H1 (cell line): ENCODE measurements around the gene SYNDIG1. TPM values are rescaled to one million over a fixed set of nuclear protein-coding genes. Genes with fewer than 3 reads are reported as not detected.

ENCODE experiments used
- CTCF ChIA-PET: fragments of 300-600 bp; sonication (Branson Sonifier 250); formaldehyde crosslinking; loops from one replicate; lab custom pipeline; 2021; ENCODE audit not compliant: partially characterized antibody; lab: Charles Lee
- POLR2A ChIA-PET: fragments of 300-600 bp; sonication (Branson Sonifier 250); formaldehyde crosslinking; loops from one replicate; lab custom pipeline; 2021; ENCODE audit warnings: inconsistent platforms; ENCODE audit not compliant: partially characterized antibody; lab: Charles Lee
- DNase-seq, 2 experiments: peaks; one replicate each; pipeline versions ENCODE4 v3.0.0 to v3.0.0-alpha.2; 2010 to 2022; ENCODE audit warnings: low spot score in 2 of 2, low read depth in 1 of 2, mixed read lengths in 1 of 2
- FAIRE-seq: peaks from 2 replicates; lab custom pipeline; 2011; peaks lifted over from hg19 to GRCh38; lab: Jason Lieb, UNC
- H2AFZ ChIP-seq: 2 replicates; pipeline ENCODE4 v1.8.1; 2012; ENCODE audit warnings: low read length, inconsistent platforms
- H2AK5ac ChIP-seq: 2 replicates; pipeline ENCODE4 v1.6.1; 2013; ENCODE audit warnings: low read depth, low read length
- H2BK120ac ChIP-seq: replicated peaks from 2 replicates; pipeline ENCODE3; 2013; ENCODE audit warnings: low read depth, low read length, inconsistent platforms
- H2BK12ac ChIP-seq: 2 replicates; pipeline ENCODE4 v1.6.1; 2013; ENCODE audit warnings: low read depth, low read length
- H2BK15ac ChIP-seq: 2 replicates; pipeline ENCODE4 v1.6.1; 2013; ENCODE audit warnings: low read length
- H2BK20ac ChIP-seq: 2 replicates; pipeline ENCODE4 v1.6.1; 2013; ENCODE audit warnings: low read length
- H2BK5ac ChIP-seq: 2 replicates; pipeline ENCODE4 v1.6.1; 2013; ENCODE audit warnings: low read depth, low read length
- H3K14ac ChIP-seq: 2 replicates; pipeline ENCODE4 v1.6.1; 2013; ENCODE audit warnings: inconsistent platforms; ENCODE audit not compliant: insufficient read length
- H3K18ac ChIP-seq: 2 replicates; pipeline ENCODE4 v1.6.1; 2013; ENCODE audit warnings: low read length; ENCODE audit errors: extremely low read depth
- H3K23ac ChIP-seq: 2 replicates; pipeline ENCODE4 v1.6.1; 2013; ENCODE audit warnings: inconsistent platforms; ENCODE audit not compliant: insufficient read length
- H3K23me2 ChIP-seq: 2 replicates; pipeline ENCODE4 v1.6.1; 2013; ENCODE audit warnings: low read depth, low read length
- H3K27ac ChIP-seq: 2 replicates; pipeline ENCODE4 v1.6.1; 2011; ENCODE audit warnings: low read depth, low read length, inconsistent platforms
- H3K27me3 ChIP-seq, 4 experiments: replicated peaks in 1 of 4; 1 replicate in 1 of 4; 2 replicates in 3 of 4; pipeline versions ENCODE4 v1.6.1 to v1.8.1; 2011 to 2013; ENCODE audit warnings: low read length in 3 of 4, mild to moderate bottlenecking in 3 of 4, inconsistent platforms in 2 of 4, mixed read lengths in 2 of 4, moderate library complexity in 1 of 4; ENCODE audit not compliant: control insufficient read depth in 3 of 4, insufficient read depth in 3 of 4; ENCODE audit errors: extremely low read depth in 1 of 4
- H3K36me3 ChIP-seq, 4 experiments: 2 replicates each; pipeline versions ENCODE4 v1.6.1 to v1.8.1; 2011 to 2013; ENCODE audit warnings: mild to moderate bottlenecking in 4 of 4, low read length in 3 of 4, moderate library complexity in 2 of 4, control low read depth in 1 of 4, inconsistent platforms in 1 of 4; ENCODE audit not compliant: insufficient read depth in 4 of 4, control insufficient read depth in 2 of 4
- H3K4ac ChIP-seq: replicated peaks from 2 replicates; pipeline ENCODE3; 2013; ENCODE audit warnings: low read length, low read depth, mixed read lengths, inconsistent platforms; ENCODE audit not compliant: insufficient read length
- H3K4me1 ChIP-seq, 4 experiments: replicated peaks in 1 of 4; 1 replicate in 1 of 4; 2 replicates in 3 of 4; pipeline versions ENCODE4 v1.6.1 to v1.8.1; 2011 to 2013; ENCODE audit warnings: low read length in 3 of 4, inconsistent platforms in 2 of 4, mixed read lengths in 1 of 4; ENCODE audit not compliant: insufficient read depth in 4 of 4, control insufficient read depth in 3 of 4
- H3K4me2 ChIP-seq, 2 experiments: 2 replicates each; pipeline versions ENCODE4 v1.6.1 to v1.8.1; 2011 to 2013; ENCODE audit warnings: low read depth in 2 of 2, low read length in 2 of 2, control low read depth in 1 of 2, inconsistent platforms in 1 of 2, mild to moderate bottlenecking in 1 of 2; ENCODE audit not compliant: insufficient read depth in 1 of 2
- H3K4me3 ChIP-seq, 4 experiments: fragments of 200-600, 300-600 bp in 1 of 4; sonication (generic), shearing (Covaris generic), sonication (Bioruptor Twin) in 1 of 4; 2 replicates each; pipeline versions ENCODE4 v1.5.1 to v1.8.1; 2011 to 2016; ENCODE audit warnings: low read length in 4 of 4, low read depth in 3 of 4, control low read depth in 2 of 4, inconsistent platforms in 2 of 4, mild to moderate bottlenecking in 2 of 4, mixed read lengths in 1 of 4, moderate library complexity in 1 of 4; ENCODE audit not compliant: insufficient read depth in 2 of 4; ENCODE audit errors: extremely low read depth in 1 of 4
- H3K56ac ChIP-seq: replicated peaks from 2 replicates; pipeline ENCODE3; 2013; ENCODE audit warnings: low read depth, mild to moderate bottlenecking, mixed read lengths, low read length, inconsistent platforms; ENCODE audit not compliant: insufficient read length
- H3K79me1 ChIP-seq: 2 replicates; pipeline ENCODE4 v1.6.1; 2013; ENCODE audit warnings: low read depth, low read length, control low read depth
- H3K79me2 ChIP-seq, 2 experiments: 2 replicates each; pipeline versions ENCODE4 v1.6.1 to v1.8.1; 2012 to 2013; ENCODE audit warnings: low read length in 2 of 2, mild to moderate bottlenecking in 2 of 2, inconsistent platforms in 1 of 2; ENCODE audit not compliant: insufficient read depth in 2 of 2, control insufficient read depth in 1 of 2
- H3K9ac ChIP-seq, 4 experiments: replicated peaks in 1 of 4; 1 replicate in 1 of 4; 2 replicates in 3 of 4; pipeline versions ENCODE4 v1.6.1 to v1.8.1; 2011 to 2013; ENCODE audit warnings: low read depth in 3 of 4, low read length in 3 of 4, control low read depth in 2 of 4, mild to moderate bottlenecking in 2 of 4, moderate library complexity in 2 of 4, inconsistent platforms in 1 of 4; ENCODE audit errors: extremely low read depth in 1 of 4
- H3K9me3 ChIP-seq, 2 experiments: 2 replicates each; pipeline versions ENCODE4 v1.6.1 to v1.8.1; 2012 to 2013; ENCODE audit warnings: mild to moderate bottlenecking in 2 of 2, moderate library complexity in 2 of 2, control low read depth in 1 of 2, inconsistent platforms in 1 of 2, low read depth in 1 of 2, low read length in 1 of 2, mixed read lengths in 1 of 2; ENCODE audit not compliant: insufficient read depth in 2 of 2
- H4K20me1 ChIP-seq, 2 experiments: replicated peaks in 1 of 2; 2 replicates each; pipeline versions ENCODE3 to v1.8.1; 2011 to 2013; ENCODE audit warnings: inconsistent platforms in 2 of 2, low read length in 2 of 2, mild to moderate bottlenecking in 1 of 2; ENCODE audit not compliant: insufficient read depth in 2 of 2, control insufficient read depth in 1 of 2
- H4K5ac ChIP-seq: 2 replicates; pipeline ENCODE4 v1.6.1; 2013; ENCODE audit warnings: low read length, low read depth, mixed read lengths, inconsistent platforms; ENCODE audit not compliant: insufficient read length
- H4K8ac ChIP-seq: 2 replicates; pipeline ENCODE4 v1.8.0; 2013; ENCODE audit warnings: mild to moderate bottlenecking, moderate library complexity, low read length, inconsistent platforms; ENCODE audit not compliant: insufficient read depth; ENCODE audit errors: extremely low read depth
- H4K91ac ChIP-seq: replicated peaks from 2 replicates; pipeline ENCODE3; 2013; ENCODE audit warnings: low read length, mixed read lengths, inconsistent platforms; ENCODE audit not compliant: insufficient read length
- GABPA ChIP-seq: IDR thresholded peaks from 2 replicates; pipeline ENCODE4 v1.6.1; 2011; ENCODE audit warnings: mild to moderate bottlenecking, low read length, moderate library complexity, borderline replicate concordance; ENCODE audit not compliant: insufficient read depth
- JUN ChIP-seq: IDR thresholded peaks from 2 replicates; pipeline ENCODE4 v1.6.1; 2011; ENCODE audit warnings: low read depth, mild to moderate bottlenecking, improper control_type of control experiment, low read length
- JUND ChIP-seq: IDR thresholded peaks from 2 replicates; pipeline ENCODE4 v1.6.1; 2011; ENCODE audit warnings: mild to moderate bottlenecking, improper control_type of control experiment, low read length
- RAD21 ChIP-seq, 2 experiments: IDR thresholded peaks in 1 of 2; conservative IDR thresholded peaks in 1 of 2; 2 replicates each; pipeline ENCODE4 v1.6.1; 2011; ENCODE audit warnings: low read depth in 2 of 2, low read length in 2 of 2, improper control_type of control experiment in 1 of 2, inconsistent platforms in 1 of 2, mild to moderate bottlenecking in 1 of 2, moderate library complexity in 1 of 2
- TAF7 ChIP-seq: optimal IDR thresholded peaks from 2 replicates; pipeline ENCODE3; 2011; ENCODE audit warnings: low read depth, mild to moderate bottlenecking, inconsistent platforms, low read length, moderate library complexity, borderline replicate concordance
- WGBS, 2 experiments: shearing (Covaris generic) in 1 of 2; methylation state at CpG; one replicate each; pipeline versions ENCODE4 v1.1.6 to v1.1.7; 2013 to 2015; ENCODE audit warnings: low lambda C conversion rate in 2 of 2, mixed read lengths in 2 of 2, inconsistent platforms in 1 of 2, low coverage in 1 of 2, missing lambda C conversion rate in 1 of 2; ENCODE audit not compliant: insufficient replicate concordance in 2 of 2, insufficient coverage in 1 of 2, insufficient read length in 1 of 2; ENCODE audit errors: extremely low coverage in 1 of 2, missing lambda C conversion rate in 1 of 2; 5-methylcytosine and 5-hydroxymethylcytosine counted together
- polyA plus RNA-seq, 7 experiments: library from polyadenylated mRNA; depleted of rRNA in 3 of 7; stranded (reverse) in 5 of 7; unstranded in 2 of 7; fragments of >200 nt in 5 of 7; fragments of 200-250 nt in 2 of 7; gene quantifications; 1 replicate in 5 of 7; 2 replicates in 1 of 7; 4 replicates in 1 of 7; pipeline versions ENCODE4 v1.2.1 to v1.2.3, GENCODE V29; 2011 to 2013; ENCODE audit warnings: missing spikeins in 2 of 7, mixed read lengths in 2 of 7
- total RNA-seq: library from RNA; stranded (reverse); fragmentation: NEBNext Ultra II Directional; extraction: Animal tissue kit (Norgen Biotek cat#: 25700); gene quantifications from 2 replicates; pipeline ENCODE4 v1.2.1, GENCODE V29; 2021

SYNDIG1 gene
- total and polyA plus RNA-seq, 2 of the 8 experiments (the other 6 are each of a cell fraction or from before 2014, with no cell fraction given), result 6.5 to 7.8 TPM

DNA sequence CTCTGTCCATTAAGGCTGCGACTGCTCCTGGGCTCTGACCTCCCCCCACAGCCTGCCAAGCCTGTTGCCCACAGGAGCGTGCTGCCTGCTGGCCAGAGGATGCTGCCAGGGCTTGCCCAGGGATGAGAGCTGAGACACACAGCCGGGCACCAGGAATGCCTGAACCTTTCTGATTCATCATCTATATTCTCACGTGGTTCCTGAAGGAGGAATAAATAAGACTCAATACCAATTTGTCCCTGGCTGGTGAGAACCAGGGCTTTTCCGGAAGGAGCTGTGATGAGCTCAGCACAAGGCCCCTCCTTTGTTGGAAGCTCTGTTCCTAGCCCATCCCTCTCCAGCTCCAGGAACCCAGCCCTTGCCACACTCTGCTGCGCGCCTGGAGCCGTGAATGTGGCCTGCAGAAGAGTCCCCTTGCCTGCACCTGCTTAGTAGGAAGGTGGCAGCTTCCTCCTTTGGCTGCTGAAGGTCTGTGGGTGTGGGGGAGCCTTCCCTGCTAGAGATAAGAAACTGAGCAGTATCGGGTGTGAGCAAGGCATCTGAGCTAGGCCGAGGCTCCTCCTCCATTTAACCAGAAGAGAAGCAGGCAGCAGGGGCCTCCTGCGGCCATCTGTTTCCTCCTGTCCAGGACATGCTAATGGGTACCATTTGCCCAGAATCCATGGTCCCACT is 37.9 kb downstream of the SYNDIG1 start:
- DNase-seq (peak in 1 of 2 experiments; percentile 40), FAIRE-seq (no peak)
- Histone ChIP-seq H2BK20ac (no peak overlapping the region), H2BK15ac (no peak overlapping the region), H2AFZ (no peak overlapping the region), H3K4ac (no peak overlapping the region), H4K20me1 (peaks cover 0 to 3% of the 10 kb centered on the region in 2 experiments), H3K14ac (no peak overlapping the region), H3K23me2 (no peaks in the 10 kb centered on the region), H2BK12ac (no peak overlapping the region), H2BK120ac (no peak overlapping the region), H2BK5ac (no peak overlapping the region), H2AK5ac (no peak overlapping the region), H3K79me1 (peaks cover 5% of the 10 kb centered on the region; the same call in 1 of the 2 replicates), H3K9me3 (peaks cover 0 to under 1% of the 10 kb centered on the region in 2 experiments; a peak in 1 of 4 replicates), H3K18ac (no peak overlapping the region), H3K27ac (no peak overlapping the region; the same call in 1 of the 2 replicates), H3K9ac (no peak overlapping the region), H4K91ac (no peak overlapping the region), H3K4me2 (no peak overlapping the region), H3K79me2 (no peaks in the 10 kb centered on the region), H4K5ac (no peak overlapping the region), H3K23ac (no peak overlapping the region), H3K4me3 (no peak overlapping the region), H3K36me3 (peaks cover 0 to 3% (median 0%) of the 10 kb centered on the region in 4 experiments; a peak in 1 of 8 replicates), H3K27me3 (no peaks in the 10 kb centered on the region), H3K4me1 (no peaks in the 10 kb centered on the region), H4K8ac (no peak overlapping the region; the same call in 1 of the 2 replicates), H3K56ac (no peak overlapping the region)
- 81% methylated on average over 11 of the region's 11 CpGs; no CpG with 5 or more reads in 1 of the 2 experiments for WGBS, 2 experiments
- CTCF ChIA-PET, result interaction anchor here (1.0 to 1.8 kb wide), 4 partner anchors 14 to 411 kb away, joined by 3 to 6 read pairs (median 4); no protein-coding TSS in a partner anchor
- POLR2A ChIA-PET, result no interaction called here
- no peak for TF ChIP-seq GABPA
- TF ChIP-seq JUND, result no peak
- no peak for TF ChIP-seq JUN
- no peak for TF ChIP-seq TAF7
- TF ChIP-seq RAD21 (IDR thresholded peaks at IDR 0.05 in 1 of 2, conservative IDR thresholded peaks at IDR 0.05 in 1 of 2; ENCODE audit: low read depth in 2 of 2, low read length in 2 of 2), result no peak
